ENCODE data around the gene ANKRD36.
"Not testable (repeated sequence)": the region's sequence is repeated elsewhere in the genome, so short reads cannot be mapped to it uniquely, and the experiment has no call there.

- not testable (repeated sequence) for TF ChIP-seq POLR2AphosphoS5 (IDR thresholded peaks at IDR 0.05; ENCODE audit: low read length); CTCF (IDR thresholded peaks at IDR 0.05 in 2 of 3, conservative IDR thresholded peaks at IDR 0.05 in 1 of 3; ENCODE audit: control insufficient read depth in 2 of 3, extremely low read depth in 1 of 3, insufficient read depth in 1 of 3, low read depth in 3 of 3, low read length in 3 of 3); POLR2AphosphoS2 (IDR thresholded peaks at IDR 0.05; ENCODE audit: low read depth, low read length); SREBF2 (IDR thresholded peaks at IDR 0.05; ENCODE audit: low read length); EP300 (IDR thresholded peaks at IDR 0.05; ENCODE audit: borderline replicate concordance in 1 of 2, control insufficient read depth in 1 of 2, low read depth in 2 of 2, low read length in 2 of 2); MYC (IDR thresholded peaks at IDR 0.05; ENCODE audit: insufficient read depth, insufficient read length, insufficient replicate concordance, low read length, severe bottlenecking); POLR2A (IDR thresholded peaks at IDR 0.05; ENCODE audit: low read depth, low read length); ATF7 (IDR thresholded peaks at IDR 0.05; ENCODE audit: low read depth); YY1 (IDR thresholded peaks at IDR 0.05; ENCODE audit: low read depth, low read length)
These were observed 180.7 kb downstream of the ANKRD36 start for GRCh38 chr2:97293687-97294086.
